HL-60 (cell line): ENCODE measurements around the gene ARHGEF11.

Experiments used
- DNase-seq, 2 experiments: peaks; one replicate each; pipeline ENCODE4 v3.0.0-alpha.2; 2010 to 2020; ENCODE audit warnings: low read depth in 1 of 2, low spot score in 1 of 2
- H3K27ac ChIP-seq: fragments of 250-450 bp; sonication (Bioruptor Pico); replicated peaks from 2 replicates; pipeline ENCODE4 v1.5.1; 2020; ENCODE audit warnings: mild to moderate bottlenecking, moderate library complexity
- H3K27me3 ChIP-seq: fragments of 250-450 bp; sonication (Bioruptor Pico); 2 replicates; pipeline ENCODE4 v1.5.1; 2021; ENCODE audit warnings: mild to moderate bottlenecking, moderate library complexity; ENCODE audit not compliant: insufficient read depth, poor library complexity, severe bottlenecking
- H3K4me3 ChIP-seq: replicated peaks from 2 replicates; pipeline ENCODE4 v1.5.1; 2011; ENCODE audit warnings: mild to moderate bottlenecking, control low read depth, low read length; ENCODE audit not compliant: insufficient read depth
- CTCF ChIP-seq: IDR thresholded peaks from one replicate; pipeline ENCODE4 v1.5.1; 2011; ENCODE audit warnings: low read length, control low read depth, inconsistent platforms; ENCODE audit not compliant: insufficient read depth
- GABPA ChIP-seq: IDR thresholded peaks from 2 replicates; pipeline ENCODE4 v1.6.1; 2012; ENCODE audit warnings: low read depth
- POLR2AphosphoS5 ChIP-seq: IDR thresholded peaks from 2 replicates; pipeline ENCODE4 v1.6.1; 2012; ENCODE audit warnings: low read depth
- REST ChIP-seq: IDR thresholded peaks from 2 replicates; pipeline ENCODE4 v1.6.1; 2012; ENCODE audit warnings: low read depth; ENCODE audit not compliant: insufficient replicate concordance
- SPI1 ChIP-seq: IDR thresholded peaks from 2 replicates; pipeline ENCODE4 v1.6.1; 2012; ENCODE audit warnings: low read depth, mild to moderate bottlenecking, borderline replicate concordance

The ARHGEF11 gene

GRCh38 chr1:156944848-156945247 is 100.7 kb downstream of the ARHGEF11 start:
- no peak for TF ChIP-seq POLR2AphosphoS5
- no peak for TF ChIP-seq REST
- no peak for TF ChIP-seq GABPA
- no peak for TF ChIP-seq SPI1
- TF ChIP-seq CTCF: no peak
- Histone ChIP-seq H3K27ac (no peak overlapping the region), H3K27me3 (no peaks in the 10 kb centered on the region), H3K4me3 (no peak overlapping the region)
- no peak for DNase-seq

- TF ChIP-seq CTCF: no peak
- TF ChIP-seq GABPA: no peak
- TF ChIP-seq REST: no peak
- no peak for TF ChIP-seq SPI1
- TF ChIP-seq POLR2AphosphoS5: no peak
- no peaks in the 10 kb centered on the region for H3K27me3 ChIP-seq
- no peak overlapping the region for H3K4me3 ChIP-seq
- H3K27ac ChIP-seq: no peak overlapping the region
- DNase-seq: no peak
These were observed 101.3 kb downstream of the ARHGEF11 start for GRCh38 chr1:156944268-156944667.

- no peak for DNase-seq
- Histone ChIP-seq H3K27ac (no peak overlapping the region), H3K27me3 (no peaks in the 10 kb centered on the region), H3K4me3 (no peak overlapping the region)
- TF ChIP-seq POLR2AphosphoS5 (no peak), REST (no peak), SPI1 (no peak), CTCF (no peak), GABPA (no peak)
These were observed 101.8 kb downstream of the ARHGEF11 start for GRCh38 chr1:156943756-156944155.
